Measurements from ENCODE around the gene JPH4. TPM values are rescaled to one million over a fixed set of nuclear protein-coding genes. Genes with fewer than 3 reads are reported as not detected.

Gene JPH4
- total and polyA plus RNA-seq, 2 donors (not counting 1 experiment from before 2014, with no cell fraction given), result not detected

GRCh38 chr14:23569443-23570151, 9.0 kb downstream of the JPH4 start:
- no peak overlapping the region for H3K9ac ChIP-seq (ENCODE audit: low read length)
- Mint-ChIP-seq H3K27me3 (peaks cover 29% of the 10 kb centered on the region), H3K4me1 (peaks cover 27% of the 10 kb centered on the region), H3K9me3 (ENCODE audit: insufficient read depth) (no peaks in the 10 kb centered on the region), H3K27ac (no peak overlapping the region), H3K4me3 (no peak overlapping the region)
- POLR2A ChIA-PET, result no interaction called here
- H3K27ac ChIP-seq (ENCODE audit: low read length in 2 of 2), result no peak overlapping the region
- peaks cover 26% of the 10 kb centered on the region for H3K79me2 ChIP-seq (ENCODE audit: control insufficient read depth, insufficient read depth, low read length)
- DNase-seq (peak; percentile 11), ATAC-seq (ENCODE audit: low read depth) (no peak)
- peaks cover 20% of the 10 kb centered on the region for H4K20me1 ChIP-seq (ENCODE audit: control insufficient read depth, insufficient read depth, low read length, poor library complexity, severe bottlenecking)
- CTCF ChIA-PET, result interaction anchor here (4.1 to 9.3 kb wide), 2 partner anchors 12 to 91 kb away, joined by 24 to 61 read pairs; partner anchors contain the start of gene THTPA
- H3K36me3 ChIP-seq (replicated peaks in 1 of 2; ENCODE audit: control extremely low read depth in 1 of 2, control insufficient read depth in 1 of 2, extremely low read depth in 1 of 2, insufficient read depth in 2 of 2, low read length in 1 of 2), result peaks cover 0 to 17% of the 10 kb centered on the region in 2 experiments
- no peak overlapping the region for H3K4me3 ChIP-seq (ENCODE audit: control extremely low read depth in 1 of 5, extremely low read depth in 1 of 5, insufficient read depth in 1 of 5, low read depth in 2 of 5, low read length in 4 of 5)
- H2AFZ ChIP-seq (ENCODE audit: insufficient read depth, low read depth, low read length, poor library complexity, severe bottlenecking), result peak overlapping the region; percentile 89
- intact Hi-C loops (cut with micrococcal nuclease), result loop anchor here (5.0 to 10.0 kb wide), 4 partner anchors 285 to 873 kb away; partner anchors contain the start of genes HOMEZ, PCK2 and SDR39U1
- no peaks in the 10 kb centered on the region for H3K9me3 ChIP-seq (ENCODE audit: control extremely low read depth in 1 of 3, control insufficient read depth in 2 of 3, insufficient read depth in 1 of 3, low read length in 2 of 3)
- peaks cover 15 to 23% of the 10 kb centered on the region in 2 donors for H3K4me1 ChIP-seq (ENCODE audit: control insufficient read depth in 2 of 2, insufficient read depth in 2 of 2, low read length in 2 of 2)
- no peak for TF ChIP-seq EZH2 (IDR thresholded peaks at IDR 0.05; ENCODE audit: borderline replicate concordance, insufficient read depth, low read depth, low read length, poor library complexity, severe bottlenecking)
- TF ChIP-seq, protein P1, sequence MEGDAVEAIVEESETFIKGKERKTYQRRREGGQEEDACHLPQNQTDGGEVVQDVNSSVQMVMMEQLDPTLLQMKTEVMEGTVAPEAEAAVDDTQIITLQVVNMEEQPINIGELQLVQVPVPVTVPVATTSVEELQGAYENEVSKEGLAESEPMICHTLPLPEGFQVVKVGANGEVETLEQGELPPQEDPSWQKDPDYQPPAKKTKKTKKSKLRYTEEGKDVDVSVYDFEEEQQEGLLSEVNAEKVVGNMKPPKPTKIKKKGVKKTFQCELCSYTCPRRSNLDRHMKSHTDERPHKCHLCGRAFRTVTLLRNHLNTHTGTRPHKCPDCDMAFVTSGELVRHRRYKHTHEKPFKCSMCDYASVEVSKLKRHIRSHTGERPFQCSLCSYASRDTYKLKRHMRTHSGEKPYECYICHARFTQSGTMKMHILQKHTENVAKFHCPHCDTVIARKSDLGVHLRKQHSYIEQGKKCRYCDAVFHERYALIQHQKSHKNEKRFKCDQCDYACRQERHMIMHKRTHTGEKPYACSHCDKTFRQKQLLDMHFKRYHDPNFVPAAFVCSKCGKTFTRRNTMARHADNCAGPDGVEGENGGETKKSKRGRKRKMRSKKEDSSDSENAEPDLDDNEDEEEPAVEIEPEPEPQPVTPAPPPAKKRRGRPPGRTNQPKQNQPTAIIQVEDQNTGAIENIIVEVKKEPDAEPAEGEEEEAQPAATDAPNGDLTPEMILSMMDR (IDR thresholded peaks at IDR 0.05), result no peak
- no peak overlapping the region for H3K4me2 ChIP-seq (replicated peaks; ENCODE audit: low read depth, low read length, poor library complexity, severe bottlenecking)
- H3K27me3 ChIP-seq (replicated peaks in 1 of 4; ENCODE audit: control extremely low read depth in 1 of 4, control insufficient read depth in 3 of 4, insufficient read depth in 4 of 4, low read length in 3 of 4), result peaks cover 0 to 19% (median 3%) of the 10 kb centered on the region in 4 experiments
- 79% methylated on average over 5 of the region's 7 CpGs for WGBS (ENCODE audit: insufficient coverage)
